ENCODE data around the gene SAMMSON. TPM values are rescaled to one million over a fixed set of nuclear protein-coding genes. Genes with fewer than 3 reads are reported as not detected.
A peak's percentile ranks its signal among the peaks of the same experiment; 100 is the strongest.

Gene SAMMSON
- total and polyA plus RNA-seq, 11 donors: not detected

- no peak for DNase-seq
- H3K27ac ChIP-seq: no peak overlapping the region
- 84 to 96% (median 91%) methylated on average over 3 of the region's 3 CpGs for WGBS, 4 donors
- H3K4me3 ChIP-seq: no peak overlapping the region
- peaks cover 0 to 71% (median 33%) of the 10 kb centered on the region in 9 donors for H3K36me3 ChIP-seq
- H3K9me3 ChIP-seq: no peaks in the 10 kb centered on the region
- TF ChIP-seq CTCF (IDR thresholded peaks at IDR 0.05) (no peak), POLR2A (IDR thresholded peaks at IDR 0.05) (no peak)
- peaks cover 0 to 8% (median 0%) of the 10 kb centered on the region in 12 donors for H3K4me1 ChIP-seq
- intact Hi-C loops (cut with DNase I): no loop called here
- H3K27me3 ChIP-seq: no peaks in the 10 kb centered on the region
- ATAC-seq: peak in 2 of 4 donors; percentile 18 to 56
Measured at GRCh38 chr3:69963643-69964042, 35.9 kb upstream of the SAMMSON start.

GRCh38 chr3:69967156-69967555 is 32.4 kb upstream of the SAMMSON start:
- H3K27ac ChIP-seq: no peak overlapping the region
- H3K4me1 ChIP-seq: peaks cover 0 to 6% (median 0%) of the 10 kb centered on the region in 12 donors
- H3K9me3 ChIP-seq: no peaks in the 10 kb centered on the region
- 85 to 91% (median 88%) methylated on average over 6 of the region's 6 CpGs for WGBS, 4 donors
- H3K36me3 ChIP-seq: peaks cover 0 to 37% (median 12%) of the 10 kb centered on the region in 9 donors
- intact Hi-C loops (cut with DNase I): no loop called here
- no peaks in the 10 kb centered on the region for H3K27me3 ChIP-seq
- no peak for ATAC-seq
- DNase-seq: no peak
- no peak for TF ChIP-seq CTCF (IDR thresholded peaks at IDR 0.05)
- no peak overlapping the region for H3K4me3 ChIP-seq

- Histone ChIP-seq H3K9me3 (no peaks in the 10 kb centered on the region), H3K27me3 (no peaks in the 10 kb centered on the region), H3K4me1 (peaks cover 0 to 10% (median 0%) of the 10 kb centered on the region in 12 donors), H3K4me3 (no peak overlapping the region), H3K36me3 (peaks cover 0 to 13% (median 0%) of the 10 kb centered on the region in 9 donors), H3K27ac (no peak overlapping the region)
- intact Hi-C loops (cut with DNase I): no loop called here
- WGBS, 4 donors: 90 to 93% (median 91%) methylated on average over 5 of the region's 5 CpGs
- DNase-seq (no peak), ATAC-seq (peak in 1 of 4 donors; percentile 23)
- no peak for TF ChIP-seq CTCF (IDR thresholded peaks at IDR 0.05)
Measured at GRCh38 chr3:69970827-69971226, 28.7 kb upstream of the SAMMSON start.

- no peak for DNase-seq
- TF ChIP-seq CTCF (IDR thresholded peaks at IDR 0.05): no peak
- TF ChIP-seq POLR2A (IDR thresholded peaks at IDR 0.05): no peak
- H3K4me1 ChIP-seq: peaks cover 0 to 14% (median 0%) of the 10 kb centered on the region in 12 donors
- ATAC-seq: no peak
- H3K27ac ChIP-seq: no peak overlapping the region
- no peaks in the 10 kb centered on the region for H3K36me3 ChIP-seq
- no peaks in the 10 kb centered on the region for H3K27me3 ChIP-seq
- WGBS, 4 donors: 92 to 96% (median 95%) methylated on average over 4 of the region's 4 CpGs
- H3K4me3 ChIP-seq: no peak overlapping the region
- H3K9me3 ChIP-seq: peaks cover 0 to 8% (median 0%) of the 10 kb centered on the region in 12 donors
- intact Hi-C loops (cut with DNase I): no loop called here
Measured at GRCh38 chr3:69972672-69973071, 26.9 kb upstream of the SAMMSON start.
